ENCODE data around the gene MARCHF4.
"Not testable (repeated sequence)": the region's sequence is repeated elsewhere in the genome, so short reads cannot be mapped to it uniquely, and the experiment has no call there.

Gene MARCHF4

DNA sequence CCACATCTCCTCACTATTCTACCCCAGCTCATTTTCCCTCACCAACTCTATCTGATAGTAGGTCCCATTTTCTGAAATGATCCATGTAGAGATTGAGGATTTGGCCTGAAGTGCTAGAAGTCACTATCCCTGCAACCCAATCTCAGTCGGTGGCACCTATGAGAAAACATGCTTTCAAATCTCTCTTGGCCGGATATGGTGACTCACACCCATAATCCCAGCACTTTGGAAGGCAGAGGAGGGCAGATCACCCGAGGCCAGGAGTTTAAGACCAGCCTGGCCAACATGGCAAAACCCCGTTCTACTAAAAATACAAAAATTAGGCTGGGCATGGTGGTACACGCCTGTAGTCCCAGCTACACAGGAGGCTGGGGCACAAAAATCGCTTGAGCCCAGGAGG, 19.1 kb upstream of the MARCHF4 start:
- no peak for DNase-seq

DNA sequence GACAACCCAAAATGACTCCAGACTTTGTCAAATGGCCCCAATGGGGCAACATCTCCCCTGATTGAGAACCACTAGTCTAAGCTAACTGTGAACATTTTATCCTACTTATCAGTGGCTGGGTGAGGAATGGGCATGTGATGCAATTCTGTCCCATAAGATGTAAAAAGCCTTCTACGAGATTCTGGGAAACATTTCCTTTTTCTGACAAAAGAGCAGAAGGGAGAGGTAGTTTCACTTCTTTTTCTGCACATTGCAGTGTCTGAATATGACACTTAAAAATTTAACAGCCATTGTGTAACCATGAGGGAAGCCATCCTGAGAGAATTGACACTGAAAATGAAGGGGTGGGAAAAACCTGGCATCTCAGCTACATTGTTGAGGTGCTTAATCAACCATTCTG, 17.3 kb upstream of the MARCHF4 start:
- DNase-seq = no peak

GRCh38 chr2:216388046-216388884, 16.0 kb upstream of the MARCHF4 start:
- DNase-seq = no peak

DNA sequence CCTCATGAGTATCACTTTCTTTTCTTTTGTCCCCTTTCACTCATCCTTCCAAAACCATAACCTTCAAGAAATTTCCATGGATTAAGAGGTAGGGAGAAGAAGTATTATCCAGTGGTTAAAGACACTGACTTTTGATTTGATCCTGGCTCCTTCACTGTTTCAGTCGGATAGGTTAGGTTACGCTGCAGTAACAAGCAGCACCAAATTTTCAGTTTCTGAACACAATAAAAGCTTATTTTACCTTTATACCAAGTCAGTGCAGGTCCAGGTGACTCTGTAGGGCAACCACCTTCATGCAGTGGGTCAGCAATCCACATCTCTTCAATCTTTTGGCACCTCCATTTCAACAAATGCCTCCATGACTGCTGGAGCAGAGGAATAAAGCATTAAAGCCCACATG, 15.0 kb upstream of the MARCHF4 start:
- no peak for DNase-seq

DNA sequence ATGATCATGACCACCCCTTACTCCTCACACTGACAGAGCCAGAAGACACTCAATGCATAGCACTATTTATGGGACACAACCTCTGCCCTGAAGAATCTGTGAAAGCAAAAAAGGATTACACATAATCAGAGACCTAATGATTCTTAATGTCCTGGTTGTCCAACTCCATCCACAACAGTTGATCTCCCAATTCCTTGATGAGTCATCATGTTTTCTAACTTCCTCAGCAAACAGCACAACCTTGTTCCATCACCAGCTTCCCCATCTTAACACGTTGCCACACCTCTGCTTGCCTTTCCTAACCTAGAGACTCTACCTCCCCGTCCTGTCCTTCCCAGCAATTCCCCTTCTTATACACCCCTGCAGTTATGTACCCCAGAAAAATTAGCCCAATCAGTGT, 13.2 kb upstream of the MARCHF4 start:
- no peak for DNase-seq

DNA sequence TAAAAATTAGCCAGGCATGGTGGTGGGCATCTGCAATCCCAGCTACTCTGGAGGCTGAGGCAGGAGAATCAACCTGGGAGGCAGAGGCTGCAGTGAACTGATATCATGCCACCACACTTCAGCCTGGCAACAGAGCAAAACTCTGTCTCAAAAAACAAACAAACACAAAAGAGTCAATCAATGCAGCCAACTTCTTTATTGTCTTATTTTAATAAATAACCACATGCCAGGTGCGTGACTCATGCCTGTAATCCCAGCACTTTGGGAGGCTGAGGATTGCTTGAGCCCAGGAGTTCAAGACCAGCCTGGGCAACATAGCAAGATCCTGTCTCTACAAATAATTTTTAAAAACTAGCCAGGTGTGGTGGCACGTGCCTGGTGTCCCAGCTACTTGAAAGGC, 12.1 kb upstream of the MARCHF4 start:
- DNase-seq = not testable (repeated sequence)

DNA sequence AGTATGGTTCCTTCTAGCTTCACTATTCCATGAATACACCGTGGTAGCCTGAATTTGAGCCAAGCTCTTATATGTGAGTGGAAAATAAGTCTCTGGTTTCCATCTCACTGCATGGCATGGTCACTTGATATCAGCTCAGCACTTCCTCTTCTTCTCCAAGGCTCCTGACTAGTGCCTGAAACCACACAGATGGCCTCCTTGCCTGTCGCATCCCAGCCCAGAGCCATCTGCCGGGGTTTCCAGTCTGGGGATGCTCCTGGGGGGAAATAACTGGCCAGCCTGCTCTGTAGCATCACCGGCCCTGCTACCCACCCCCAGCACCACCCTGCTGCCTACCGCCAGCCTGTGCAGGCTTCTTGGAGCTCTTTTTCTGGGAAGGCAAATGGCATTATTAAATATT, 7.7 kb upstream of the MARCHF4 start:
- DNase-seq = no peak

DNA sequence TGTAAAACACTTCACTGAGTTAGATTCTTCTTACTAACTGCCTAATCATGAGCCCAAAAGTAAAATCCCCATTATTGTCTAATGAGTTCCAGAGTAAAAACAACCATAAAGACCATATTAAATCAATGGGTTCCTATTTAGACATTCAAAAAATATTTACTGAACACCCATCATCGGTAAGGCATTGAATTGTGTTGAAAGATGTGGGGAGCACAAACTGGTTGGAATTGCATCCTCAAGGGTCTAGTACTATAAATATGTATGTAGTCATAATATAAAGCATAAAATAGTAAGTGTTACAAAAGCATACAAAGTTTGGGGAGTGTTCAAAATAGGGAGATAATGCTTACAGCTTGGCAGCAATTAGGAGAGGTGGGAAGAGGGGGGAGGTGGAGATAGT, 3.0 kb upstream of the MARCHF4 start:
- DNase-seq = no peak

DNA sequence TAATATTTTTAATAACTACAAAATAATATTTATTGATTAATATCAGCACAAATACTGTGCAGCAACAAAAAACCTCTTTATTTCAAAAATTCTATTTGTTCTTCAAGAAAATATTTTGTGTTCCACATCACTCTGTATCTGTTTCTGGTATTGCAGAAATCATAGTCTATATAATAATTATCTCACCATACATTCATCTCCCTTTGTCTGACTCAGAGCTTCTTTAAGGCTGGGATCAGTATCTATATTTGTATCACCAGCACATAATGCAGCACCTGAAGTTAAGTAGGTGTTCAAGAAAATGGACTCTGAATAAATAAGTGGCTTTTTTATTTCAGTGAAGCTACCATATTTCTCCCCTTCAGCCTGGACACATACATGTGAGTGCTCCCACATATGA, 1.6 kb upstream of the MARCHF4 start:
- DNase-seq = no peak

- no peak for DNase-seq
These were observed 543 bp upstream of the MARCHF4 start for GRCh38 chr2:216372761-216373291.

- DNase-seq = no peak
These were observed 1.1 kb downstream of the MARCHF4 start for GRCh38 chr2:216370961-216371712.

- DNase-seq = no peak
These were observed 2.5 kb downstream of the MARCHF4 start for GRCh38 chr2:216369821-216370220.

DNA sequence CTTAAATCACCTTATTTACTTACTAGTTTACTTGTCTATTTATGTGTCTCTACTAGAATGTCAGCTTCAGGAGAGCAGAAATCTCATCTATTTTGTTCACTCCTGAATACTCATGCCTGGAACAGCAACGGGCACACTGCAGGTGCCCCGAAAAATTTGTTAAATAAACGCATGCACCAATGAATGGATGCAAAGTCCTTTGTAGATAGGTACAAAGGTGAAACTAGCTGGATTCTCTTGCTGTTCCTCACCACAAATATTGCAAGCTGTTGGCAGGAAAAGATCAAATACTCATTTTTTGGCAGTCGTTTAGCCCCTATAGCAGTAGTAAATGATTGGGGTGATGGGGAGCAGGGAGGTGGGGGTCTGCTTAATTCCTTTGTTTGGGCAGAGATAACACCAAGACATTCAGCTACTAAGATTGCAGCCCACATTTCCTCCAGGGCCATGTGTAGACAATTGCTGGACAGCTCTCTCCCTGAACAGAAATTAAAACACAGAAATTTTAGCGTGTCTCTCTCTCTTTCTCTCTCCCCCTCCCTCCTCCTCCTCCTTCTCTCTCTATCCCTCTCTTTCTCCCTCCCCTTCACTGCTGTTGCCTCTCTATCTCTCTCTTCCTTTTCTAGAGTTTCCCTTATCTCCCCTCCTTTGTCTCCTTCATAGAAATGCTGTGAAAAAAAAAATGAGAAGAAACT, 5.4 kb downstream of the MARCHF4 start:
- no peak for DNase-seq

- DNase-seq = no peak
These were observed 6.8 kb downstream of the MARCHF4 start for GRCh38 chr2:216365518-216365917.

DNA sequence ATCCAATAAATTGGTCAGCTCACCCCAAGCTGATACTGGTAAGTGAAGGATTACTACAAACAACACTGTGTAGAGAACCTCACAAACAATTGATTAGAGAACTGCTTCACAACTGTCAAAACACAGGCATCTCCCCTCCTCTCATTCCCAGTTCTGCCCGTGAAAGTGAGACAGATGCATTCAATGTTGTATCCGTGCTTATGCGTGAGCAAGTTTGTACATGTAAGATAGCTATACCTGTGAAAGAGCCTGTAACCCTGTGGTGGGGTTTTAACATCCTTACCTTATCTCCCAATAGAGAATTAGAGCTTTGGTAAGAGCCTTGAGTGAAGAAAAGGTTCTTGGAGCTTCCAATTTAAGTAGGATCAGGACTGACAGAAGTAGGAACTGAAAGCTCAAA, 9.1 kb downstream of the MARCHF4 start:
- DNase-seq = no peak

- DNase-seq = no peak
These were observed 9.6 kb downstream of the MARCHF4 start for GRCh38 chr2:216362730-216363129.

- no peak for DNase-seq
These were observed 16.6 kb downstream of the MARCHF4 start for GRCh38 chr2:216355711-216356110.

- DNase-seq = no peak
These were observed 18.0 kb downstream of the MARCHF4 start for GRCh38 chr2:216354306-216354705.

DNA sequence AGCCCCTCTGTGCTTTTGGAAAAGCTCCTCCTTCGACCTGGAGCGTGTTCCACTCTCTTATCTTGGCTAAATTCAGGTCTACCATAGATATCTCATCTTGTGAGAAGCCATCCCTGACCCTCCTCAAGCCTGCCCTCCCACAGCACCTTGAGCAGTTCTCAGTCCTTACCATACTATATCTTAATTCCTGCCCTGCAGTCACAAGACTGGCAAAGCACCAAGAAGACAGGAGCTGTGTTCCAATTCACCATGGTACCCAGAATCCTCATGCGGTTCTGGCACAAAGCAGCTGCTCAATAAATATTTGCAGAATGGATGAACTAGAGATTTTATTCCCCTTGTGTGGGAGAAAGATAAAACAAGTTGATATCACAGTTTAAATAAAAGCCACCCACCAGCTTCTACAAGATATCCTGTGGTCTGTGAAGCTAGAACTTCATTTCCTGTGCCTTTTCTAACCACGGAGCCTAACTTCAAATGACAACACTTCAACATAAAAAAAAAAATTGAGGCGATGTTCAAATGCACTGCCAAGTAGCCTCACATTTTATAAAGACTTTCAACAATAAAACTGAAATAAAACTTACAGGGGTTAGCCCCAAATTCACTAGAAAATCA, 19.5 kb downstream of the MARCHF4 start:
- DNase-seq = no peak

DNA sequence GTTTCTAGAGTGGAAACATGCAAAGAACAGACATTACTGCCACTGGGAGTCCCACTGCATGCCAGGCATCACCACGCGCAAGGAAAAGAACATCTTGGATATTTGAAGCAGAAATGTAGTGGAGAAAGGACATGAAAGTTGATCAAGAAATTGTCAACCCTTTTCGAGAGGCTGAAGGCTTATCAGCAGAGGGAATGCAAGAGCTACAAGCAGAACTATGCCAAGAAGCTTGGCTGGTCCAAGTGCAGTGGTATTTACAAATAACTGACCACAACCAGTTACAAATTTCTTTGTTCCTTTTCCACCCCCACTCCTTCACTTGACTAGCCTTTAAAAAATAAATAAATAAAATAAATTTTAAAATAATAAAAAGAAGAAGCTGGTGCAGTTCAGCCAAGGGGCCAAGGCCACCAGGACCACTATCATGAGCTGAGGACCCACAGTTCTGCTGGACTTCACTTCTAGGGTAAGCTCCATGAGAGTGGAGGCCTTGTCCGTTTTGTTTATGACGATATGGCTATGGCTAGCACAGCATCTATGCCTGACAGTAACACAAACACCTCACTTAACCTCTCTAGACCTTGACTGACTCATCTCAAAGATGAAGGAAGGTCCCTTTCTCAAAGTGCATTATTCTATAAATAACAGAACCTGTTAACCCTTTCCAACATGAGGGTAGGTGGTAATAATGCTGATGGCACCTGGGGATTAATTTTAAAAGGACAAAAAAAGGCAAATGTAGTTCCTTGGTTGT, 20.9 kb downstream of the MARCHF4 start:
- no peak for DNase-seq

- DNase-seq = no peak
These were observed 22.0 kb downstream of the MARCHF4 start for GRCh38 chr2:216350214-216350791.

DNA sequence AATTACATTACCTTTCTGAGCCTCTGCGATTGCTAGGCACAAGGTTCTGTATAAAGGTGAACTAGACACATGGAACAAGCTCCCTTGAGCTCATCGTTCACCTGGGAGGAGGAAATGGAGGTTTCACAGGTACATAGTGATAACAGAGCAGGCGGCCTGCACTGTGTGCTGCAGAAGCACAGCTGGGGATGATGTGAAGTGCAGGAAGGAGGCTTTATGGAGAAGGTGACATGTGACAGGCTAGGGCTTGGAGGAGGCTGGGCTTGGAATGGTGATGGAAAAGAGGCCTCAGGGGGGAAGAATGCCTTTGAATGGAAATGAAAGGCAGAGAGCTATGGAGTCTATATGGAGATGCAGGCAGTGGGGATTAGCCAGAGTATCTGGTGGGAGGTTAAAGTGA, 22.9 kb downstream of the MARCHF4 start:
- DNase-seq = no peak

Measured in midbrain (tissue), 1 donor.